ACC112 (cell line): ENCODE measurements around the gene EBI3.
"Not testable (repeated sequence)": the region's sequence is repeated elsewhere in the genome, so short reads cannot be mapped to it uniquely, and the experiment has no call there.

Experiments
- H2AFZ ChIP-seq: fragments of 200-600 bp; sonication (generic); one replicate; pipeline ENCODE4 v1.6.0; 2017; ENCODE audit warnings: antibody characterized with exemption, low read length; ENCODE audit not compliant: unreplicated experiment
- H3K27ac ChIP-seq: fragments of 200-600 bp; sonication (generic); 2 replicates; pipeline ENCODE4 v1.5.1; 2014; ENCODE audit warnings: low read depth, mild to moderate bottlenecking, antibody characterized with exemption, low read length, moderate library complexity
- H3K27me3 ChIP-seq: fragments of 200-600 bp; sonication (generic); 2 replicates; pipeline ENCODE4 v1.6.1; 2014; ENCODE audit warnings: mild to moderate bottlenecking, antibody characterized with exemption, low read length, moderate library complexity, mixed read lengths; ENCODE audit not compliant: insufficient read depth
- H3K36me3 ChIP-seq: fragments of 200-600 bp; sonication (generic); 2 replicates; pipeline ENCODE4 v1.6.1; 2016; ENCODE audit warnings: mild to moderate bottlenecking, antibody characterized with exemption, low read length, moderate library complexity, mixed read lengths; ENCODE audit not compliant: insufficient read depth
- H3K4me1 ChIP-seq: fragments of 200-600 bp; sonication (generic); one replicate; pipeline ENCODE4 v1.6.1; 2016; ENCODE audit warnings: low read length, mixed read lengths; ENCODE audit not compliant: insufficient read depth, unreplicated experiment, control insufficient read depth
- H3K4me3 ChIP-seq: fragments of 200-600 bp; sonication (generic); 2 replicates; pipeline ENCODE4 v1.5.1; 2014; ENCODE audit warnings: mild to moderate bottlenecking, low read depth, low read length
- H3K79me2 ChIP-seq: fragments of 200-600 bp; sonication (generic); one replicate; pipeline ENCODE4 v1.6.0; 2016; ENCODE audit warnings: low read length; ENCODE audit not compliant: control insufficient read depth, unreplicated experiment, insufficient read depth

The EBI3 gene

DNA sequence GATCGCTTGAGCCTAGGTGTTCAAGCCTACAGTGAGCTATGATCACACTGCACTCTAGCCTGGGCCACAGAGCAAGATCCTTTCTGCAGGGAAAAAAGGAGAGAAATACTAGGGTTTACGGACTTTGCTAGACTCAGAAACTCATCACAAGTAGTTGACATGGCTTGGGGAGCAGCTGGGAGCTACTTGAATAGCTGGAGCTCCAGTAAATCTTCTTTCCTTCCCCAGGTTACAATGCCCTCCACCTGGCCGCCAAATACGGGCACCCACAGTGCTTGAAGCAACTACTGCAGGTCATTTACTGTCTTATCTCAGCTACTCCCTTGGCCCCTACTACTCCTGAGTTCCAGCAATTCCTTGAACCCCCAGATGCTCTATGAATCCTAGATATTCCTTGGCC, 27.5 kb upstream of the EBI3 start:
- Histone ChIP-seq H3K27me3 (peaks cover 29% of the 10 kb centered on the region), H3K36me3 (no peaks in the 10 kb centered on the region), H3K79me2 (no peaks in the 10 kb centered on the region), H3K4me1 (no peaks in the 10 kb centered on the region), H3K27ac (no peak overlapping the region), H3K4me3 (no peak overlapping the region), H2AFZ (no peak overlapping the region)

DNA sequence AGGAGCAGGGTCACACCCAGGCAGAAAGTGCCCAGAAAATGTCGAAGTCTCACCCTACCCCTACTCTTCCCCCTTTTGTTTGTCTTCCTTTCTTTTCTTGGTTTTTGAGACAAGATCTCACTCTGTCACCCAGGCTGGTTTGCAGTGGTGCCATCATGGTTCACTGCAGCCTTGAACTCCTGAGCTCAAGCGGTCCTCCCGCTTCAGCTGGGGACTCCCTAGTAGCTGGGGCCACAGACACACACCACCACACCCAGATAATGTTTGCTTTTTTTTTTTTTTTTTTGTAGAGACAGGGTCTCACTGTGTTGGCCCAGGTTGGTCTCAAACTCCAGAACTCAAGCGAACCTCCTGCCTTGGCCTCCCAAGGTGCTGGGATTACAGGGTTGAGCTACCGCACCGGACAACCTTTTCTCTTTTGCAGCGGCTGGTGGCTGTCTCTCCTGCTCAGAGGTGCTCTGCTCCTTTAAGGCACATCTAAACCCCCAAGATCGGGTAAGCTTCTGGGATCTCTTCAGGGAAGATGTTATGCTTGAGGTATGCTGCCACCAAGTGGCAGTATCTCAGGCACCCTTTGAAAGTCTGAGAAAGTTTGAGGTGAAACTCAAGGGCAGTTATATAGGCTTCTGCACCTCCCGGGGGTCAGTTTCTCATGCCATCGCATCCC, 22.4 kb upstream of the EBI3 start:
- Histone ChIP-seq H3K4me3 (no peak overlapping the region), H3K27me3 (no peaks in the 10 kb centered on the region), H3K79me2 (no peaks in the 10 kb centered on the region), H3K4me1 (no peaks in the 10 kb centered on the region), H2AFZ (no peak overlapping the region), H3K36me3 (no peaks in the 10 kb centered on the region), H3K27ac (no peak overlapping the region)

DNA sequence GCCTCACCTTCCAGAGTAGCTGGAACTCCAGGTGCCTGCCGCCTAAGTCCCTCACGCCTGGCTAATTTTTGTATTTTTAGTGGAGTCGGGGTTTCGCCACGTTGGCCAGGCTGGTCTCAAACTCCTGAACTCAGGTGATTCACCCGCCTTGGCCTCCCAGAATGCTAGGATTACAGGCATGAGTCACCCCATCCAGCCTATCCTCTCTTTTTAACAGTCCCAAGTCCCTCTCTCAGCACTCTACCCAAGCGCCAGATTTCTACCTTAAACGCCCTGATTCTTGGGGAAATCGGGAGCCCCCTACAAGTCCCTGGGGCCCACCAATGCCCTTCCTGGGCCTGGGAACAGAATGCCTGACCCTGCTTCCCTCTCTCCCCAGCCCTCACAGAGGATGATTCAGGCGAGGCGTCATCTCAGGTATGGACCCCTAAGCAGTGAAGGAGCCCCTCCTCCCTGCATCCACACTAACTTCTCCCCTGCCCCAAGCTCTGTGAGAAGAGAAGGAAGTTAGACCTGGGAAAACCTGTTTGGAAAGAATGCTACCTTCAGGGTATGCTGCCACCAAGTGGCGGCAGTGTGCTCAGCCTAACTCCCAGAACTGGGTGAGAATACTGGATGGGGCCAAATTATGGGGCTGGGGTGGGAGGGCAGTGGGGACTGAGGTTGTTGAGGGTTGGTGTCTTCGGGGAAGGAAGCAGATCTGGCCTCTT, 20.8 kb upstream of the EBI3 start:
- no peak overlapping the region for H2AFZ ChIP-seq
- H3K36me3 ChIP-seq, result no peaks in the 10 kb centered on the region
- no peaks in the 10 kb centered on the region for H3K4me1 ChIP-seq
- H3K79me2 ChIP-seq, result no peaks in the 10 kb centered on the region
- H3K4me3 ChIP-seq, result no peak overlapping the region
- H3K27me3 ChIP-seq, result no peaks in the 10 kb centered on the region
- no peak overlapping the region for H3K27ac ChIP-seq

DNA sequence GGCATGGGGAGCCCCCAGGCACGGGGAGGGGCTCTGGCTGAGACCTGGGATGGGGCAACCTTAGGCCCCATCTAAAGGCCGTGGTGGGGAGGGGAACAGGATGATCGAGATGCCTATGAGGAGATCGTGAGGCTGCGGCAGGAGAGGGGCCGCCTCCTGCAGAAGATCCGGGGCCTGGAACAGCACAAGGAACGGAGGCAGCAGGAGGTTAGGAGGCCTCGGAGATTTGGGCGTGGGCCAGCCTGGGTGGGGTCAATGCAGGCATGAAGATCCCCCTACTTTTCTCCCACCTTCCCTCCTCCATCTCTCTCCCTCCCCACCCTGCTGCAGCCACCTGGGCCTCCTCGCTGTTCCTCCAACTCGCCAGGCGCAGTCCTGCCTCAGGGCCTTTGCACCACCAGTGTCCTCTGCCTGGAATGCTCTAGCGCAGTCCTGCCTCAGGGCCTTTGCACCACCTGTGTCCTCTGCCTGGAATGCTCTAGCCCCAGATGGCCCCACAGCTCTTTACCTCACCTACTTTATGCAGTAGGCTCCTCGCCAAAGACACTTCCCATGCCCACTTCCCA, 19.1 kb upstream of the EBI3 start:
- Histone ChIP-seq H3K79me2 (no peaks in the 10 kb centered on the region), H3K27ac (no peak overlapping the region), H2AFZ (no peak overlapping the region), H3K4me3 (no peak overlapping the region), H3K27me3 (no peaks in the 10 kb centered on the region), H3K36me3 (no peaks in the 10 kb centered on the region), H3K4me1 (no peaks in the 10 kb centered on the region)

DNA sequence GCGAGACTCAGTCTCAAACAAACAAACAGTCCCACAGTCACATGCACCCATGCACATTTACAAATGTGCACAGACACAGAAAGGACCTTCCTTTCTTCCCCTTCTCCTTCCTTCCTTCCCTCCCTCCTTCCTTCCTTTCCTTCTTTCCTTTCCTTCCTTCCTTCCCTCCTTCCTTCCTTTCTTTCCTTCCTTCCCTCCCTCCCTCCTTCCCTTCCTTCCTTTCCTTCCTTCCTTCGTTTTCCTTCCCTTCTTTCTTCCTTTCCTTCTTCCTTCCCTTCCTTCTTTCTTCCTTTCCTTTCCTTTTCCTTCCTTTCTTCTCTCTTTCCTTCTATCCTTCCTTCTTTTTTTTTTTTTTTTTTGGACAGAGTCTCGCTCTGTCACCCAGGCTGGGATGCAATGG, 16.2 kb upstream of the EBI3 start:
- Histone ChIP-seq H3K36me3 (no peaks in the 10 kb centered on the region), H3K27me3 (no peaks in the 10 kb centered on the region), H3K4me1 (no peaks in the 10 kb centered on the region), H3K4me3 (no peak overlapping the region), H3K79me2 (no peaks in the 10 kb centered on the region), H2AFZ (no peak overlapping the region), H3K27ac (no peak overlapping the region)

DNA sequence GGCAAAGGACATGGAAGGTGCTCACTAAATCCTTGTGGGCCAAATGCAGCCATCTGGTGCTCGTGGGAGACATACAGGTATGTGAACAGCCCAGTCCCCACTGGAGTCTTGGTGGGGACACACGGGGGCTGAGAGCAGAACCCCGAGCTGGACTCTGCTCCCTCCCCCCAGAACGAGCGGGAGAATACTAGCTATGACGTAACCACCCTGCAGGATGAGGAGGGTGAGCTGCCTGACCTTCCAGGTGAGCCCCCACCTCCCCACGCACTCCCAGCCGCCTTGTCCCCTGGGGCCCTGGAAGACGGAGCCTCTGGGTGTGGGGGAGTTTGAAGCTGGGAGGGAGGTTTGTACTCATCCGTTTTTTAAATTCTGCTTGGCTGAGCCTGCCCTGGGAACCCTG, 13.5 kb upstream of the EBI3 start:
- Histone ChIP-seq H3K4me1 (no peaks in the 10 kb centered on the region), H3K36me3 (no peaks in the 10 kb centered on the region), H2AFZ (no peak overlapping the region), H3K27ac (no peak overlapping the region), H3K27me3 (no peaks in the 10 kb centered on the region), H3K4me3 (no peak overlapping the region), H3K79me2 (no peaks in the 10 kb centered on the region)

DNA sequence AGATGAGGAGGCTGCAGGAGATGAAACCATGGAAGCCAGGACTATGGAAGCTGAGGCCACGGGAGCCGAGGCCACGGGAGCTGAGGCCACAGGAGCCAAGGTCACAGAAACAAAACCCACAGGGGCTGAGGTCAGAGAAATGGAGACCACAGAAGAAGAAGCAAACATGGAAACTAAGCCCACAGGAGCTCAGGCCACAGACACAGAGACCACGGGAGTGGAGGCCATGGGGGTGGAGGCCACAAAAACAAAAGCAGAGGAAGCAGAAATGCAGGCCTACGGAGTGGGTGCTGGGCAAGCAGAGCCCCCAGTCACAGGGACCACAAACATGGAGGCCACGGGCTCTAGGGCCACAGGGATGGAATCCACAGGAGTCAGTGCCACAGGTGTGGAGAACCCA, 12.5 kb upstream of the EBI3 start:
- no peaks in the 10 kb centered on the region for H3K36me3 ChIP-seq
- H3K27me3 ChIP-seq, result no peaks in the 10 kb centered on the region
- H2AFZ ChIP-seq, result no peak overlapping the region
- H3K79me2 ChIP-seq, result no peaks in the 10 kb centered on the region
- H3K4me1 ChIP-seq, result no peaks in the 10 kb centered on the region
- H3K4me3 ChIP-seq, result no peak overlapping the region
- H3K27ac ChIP-seq, result no peak overlapping the region

DNA sequence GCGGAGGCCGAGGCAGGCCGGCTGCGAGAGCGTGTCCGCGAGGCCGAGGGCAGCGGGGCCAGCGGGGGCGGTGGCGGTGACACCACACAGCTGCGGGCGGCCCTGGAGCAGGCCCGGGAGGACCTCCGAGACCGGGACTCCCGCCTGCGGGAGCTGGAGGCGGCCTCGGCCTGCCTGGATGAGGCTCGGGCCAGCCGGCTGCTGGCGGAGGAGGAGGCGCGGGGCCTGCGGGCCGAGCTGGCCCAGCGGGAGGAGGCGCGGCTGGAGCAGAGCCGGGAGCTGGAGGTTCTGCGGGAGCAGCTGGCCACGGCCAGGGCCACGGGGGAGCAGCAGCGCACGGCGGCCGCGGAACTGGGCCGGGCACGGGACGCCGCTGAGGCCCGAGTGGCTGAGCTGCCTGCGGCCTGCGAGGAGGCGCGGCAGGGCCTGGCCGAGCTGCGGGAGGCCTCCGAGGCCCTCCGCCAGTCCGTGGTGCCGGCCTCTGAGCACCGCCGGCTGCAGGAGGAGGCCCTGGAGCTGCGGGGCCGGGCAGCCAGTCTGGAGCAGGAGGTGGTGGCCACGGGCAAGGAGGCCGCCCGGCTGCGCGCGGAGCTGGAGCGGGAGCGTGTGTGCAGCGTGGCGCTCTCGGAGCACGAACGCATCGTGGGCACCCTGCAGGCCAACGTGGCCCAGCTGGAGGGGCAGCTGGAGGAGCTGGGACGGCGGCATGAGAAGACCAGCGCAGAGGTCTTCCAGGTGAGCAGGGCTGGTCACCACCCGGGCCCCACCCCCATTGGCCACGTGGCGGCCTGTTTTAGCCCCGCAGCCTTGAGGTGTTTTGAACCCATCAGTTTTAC, 11.7 kb upstream of the EBI3 start:
- Histone ChIP-seq H3K36me3 (no peaks in the 10 kb centered on the region), H3K27ac (no peak overlapping the region), H3K4me1 (no peaks in the 10 kb centered on the region), H3K4me3 (no peak overlapping the region), H2AFZ (no peak overlapping the region), H3K79me2 (no peaks in the 10 kb centered on the region), H3K27me3 (no peaks in the 10 kb centered on the region)

DNA sequence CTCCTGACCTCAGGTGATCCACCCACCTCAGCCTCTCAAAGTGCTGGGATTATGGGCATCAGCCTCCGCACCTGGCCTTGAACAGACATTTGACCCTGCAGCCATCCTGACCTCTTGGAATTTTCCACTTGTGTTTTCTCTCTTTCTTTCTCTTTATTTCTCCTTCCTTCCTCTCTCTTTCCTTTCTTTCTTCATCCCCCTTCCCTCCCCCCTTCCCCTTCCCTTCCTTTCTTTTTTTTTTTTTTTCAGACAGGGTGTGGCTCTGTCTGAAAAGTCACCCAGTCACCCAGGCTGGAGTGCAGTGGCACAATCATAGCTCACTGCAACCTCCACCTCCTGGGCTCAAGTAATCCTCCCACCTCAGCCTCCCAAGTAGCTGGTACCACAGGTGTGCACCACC, 10.8 kb upstream of the EBI3 start:
- H3K27me3 ChIP-seq, H3K27ac ChIP-seq, H3K79me2 ChIP-seq, H3K4me3 ChIP-seq, H2AFZ ChIP-seq, H3K36me3 ChIP-seq, H3K4me1 ChIP-seq: not testable (repeated sequence)

DNA sequence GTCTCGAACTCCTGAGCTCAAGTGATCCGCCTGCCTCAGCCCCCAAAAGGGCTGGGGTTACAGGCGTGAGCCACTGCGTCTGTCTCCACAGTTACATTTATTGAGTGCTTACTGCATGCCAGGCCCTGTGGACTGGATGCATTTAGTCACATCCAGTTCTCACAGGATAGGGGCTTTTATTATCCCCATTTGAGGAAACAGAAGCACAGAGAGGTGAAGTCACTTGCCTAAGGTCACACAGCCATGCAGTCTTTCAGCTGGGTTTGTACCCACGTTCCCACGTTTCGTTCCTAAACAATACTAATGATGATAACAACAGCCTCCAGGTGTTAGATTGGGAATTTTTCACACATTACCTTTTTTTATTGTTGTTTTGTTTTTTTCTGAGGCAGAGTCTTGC, 9.1 kb upstream of the EBI3 start:
- no peak overlapping the region for H2AFZ ChIP-seq
- H3K4me3 ChIP-seq, result no peak overlapping the region
- no peaks in the 10 kb centered on the region for H3K4me1 ChIP-seq
- H3K27me3 ChIP-seq, result no peaks in the 10 kb centered on the region
- no peaks in the 10 kb centered on the region for H3K79me2 ChIP-seq
- no peaks in the 10 kb centered on the region for H3K36me3 ChIP-seq
- H3K27ac ChIP-seq, result no peak overlapping the region
